GM18870 (cell line): Measurements from ENCODE around the gene GALNT17.

Experiments used
- ATAC-seq: cut with Tn5 transposase; IDR thresholded peaks from one replicate; pipeline ENCODE4 v1.9.1; 2021; ENCODE audit warnings: moderate library complexity; ENCODE audit not compliant: unreplicated experiment

The GALNT17 gene

DNA sequence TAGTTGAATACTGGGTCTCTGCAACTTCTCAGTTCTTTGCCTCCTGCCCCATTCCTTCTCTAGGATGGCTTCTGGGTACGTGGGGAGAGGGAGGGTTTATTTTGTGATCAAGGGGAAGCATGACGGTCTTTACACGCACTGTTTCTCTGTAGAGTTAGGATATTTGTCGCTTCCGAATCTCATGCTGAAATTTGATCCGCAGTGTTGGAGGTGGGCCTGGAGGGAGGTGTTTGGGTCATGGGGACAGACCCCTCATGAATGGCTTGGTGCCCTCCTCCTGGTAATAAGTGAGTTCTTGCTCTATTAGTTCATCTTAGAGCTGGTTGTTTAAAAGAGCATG lies 311.2 kb downstream of the GALNT17 start:
- no peak for ATAC-seq

- ATAC-seq = no peak
Measured at GRCh38 chr7:71444130-71444529, 312.2 kb downstream of the GALNT17 start.

- no peak for ATAC-seq
Measured at GRCh38 chr7:71453630-71454029, 321.7 kb downstream of the GALNT17 start.

- no peak for ATAC-seq
Measured at GRCh38 chr7:71454981-71455380, 323.0 kb downstream of the GALNT17 start.

GRCh38 chr7:71457021-71457420 lies 325.1 kb downstream of the GALNT17 start:
- ATAC-seq = no peak

DNA sequence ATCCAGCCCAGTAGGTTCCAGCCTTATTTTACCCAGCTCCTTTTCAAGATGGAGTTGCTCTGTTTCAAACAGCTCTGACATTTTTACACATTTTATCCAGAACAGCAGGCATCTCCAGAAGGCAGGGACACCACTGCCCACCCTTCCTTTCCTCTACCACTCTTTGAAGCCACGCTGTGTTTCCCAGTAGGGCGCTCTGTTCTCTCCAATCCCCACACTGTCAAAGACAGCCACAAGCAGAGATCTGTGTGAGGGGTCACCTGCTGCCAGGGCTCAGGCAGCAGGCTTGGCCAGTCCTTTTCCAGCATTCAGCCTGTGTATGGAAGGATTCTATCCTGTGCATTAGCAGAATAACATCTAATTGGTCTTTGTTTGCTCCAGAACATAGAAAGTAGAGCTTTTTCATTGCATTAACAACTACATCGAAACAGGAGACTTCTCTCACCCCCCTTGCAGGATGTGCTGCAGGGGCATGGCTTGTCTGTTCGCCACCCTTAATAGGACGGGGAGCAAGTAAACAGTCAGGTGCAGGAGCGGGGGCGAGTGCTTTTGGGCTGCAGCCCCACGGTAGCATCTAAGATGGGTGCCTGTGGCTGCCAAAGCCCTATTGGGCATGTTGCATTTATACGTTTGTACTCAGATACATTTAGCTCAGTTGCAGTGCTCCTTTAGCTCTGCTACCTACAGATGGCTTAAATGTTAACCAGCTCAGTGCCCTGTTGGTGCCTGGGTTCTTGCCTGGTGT lies 326.1 kb downstream of the GALNT17 start:
- ATAC-seq = no peak

DNA sequence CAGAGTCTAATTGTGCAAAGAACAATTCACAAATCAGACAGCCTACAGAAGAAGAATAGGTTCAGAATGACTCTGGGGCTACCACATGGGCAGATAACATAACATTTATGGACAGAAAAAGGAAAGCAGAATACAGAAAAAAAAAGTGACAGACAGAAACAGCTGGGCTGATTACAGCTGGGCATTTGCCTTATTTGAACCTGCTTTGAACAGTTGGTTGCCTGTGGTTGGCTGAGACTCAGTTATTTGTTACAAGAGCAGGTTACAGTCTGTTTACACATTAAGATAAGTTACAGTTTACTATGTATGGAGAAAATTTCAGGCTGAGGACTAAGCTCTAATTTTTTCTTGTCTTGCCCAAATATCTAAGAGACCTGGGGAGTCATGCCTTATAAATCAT lies 327.2 kb downstream of the GALNT17 start:
- no peak for ATAC-seq

GRCh38 chr7:71461572-71461971 lies 329.6 kb downstream of the GALNT17 start:
- ATAC-seq = no peak

DNA sequence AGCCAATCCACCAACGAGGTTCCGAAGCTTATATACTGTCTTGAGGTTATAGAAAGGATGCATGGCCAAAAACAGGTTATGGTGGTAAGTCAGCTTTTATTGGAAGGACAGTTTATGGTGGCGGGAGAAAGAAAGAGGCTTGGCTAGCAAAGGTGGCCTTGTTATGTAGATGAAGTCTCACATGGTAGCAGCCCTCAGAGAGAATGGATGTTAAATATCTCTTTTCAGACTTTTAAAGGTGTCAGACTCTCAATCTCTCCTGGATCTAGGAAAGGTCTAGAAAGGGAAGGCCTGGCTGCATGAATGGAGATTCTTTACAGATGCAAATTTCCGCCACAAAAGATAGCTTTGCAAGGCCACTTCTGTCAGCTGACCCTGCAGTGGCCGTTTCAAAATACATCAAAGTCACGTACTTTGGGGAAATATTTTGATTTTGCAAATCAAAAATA lies 333.8 kb downstream of the GALNT17 start:
- no peak for ATAC-seq

GRCh38 chr7:71466448-71467145 lies 334.7 kb downstream of the GALNT17 start:
- no peak for ATAC-seq

- ATAC-seq = no peak
Measured at GRCh38 chr7:71470326-71470725, 338.4 kb downstream of the GALNT17 start.

DNA sequence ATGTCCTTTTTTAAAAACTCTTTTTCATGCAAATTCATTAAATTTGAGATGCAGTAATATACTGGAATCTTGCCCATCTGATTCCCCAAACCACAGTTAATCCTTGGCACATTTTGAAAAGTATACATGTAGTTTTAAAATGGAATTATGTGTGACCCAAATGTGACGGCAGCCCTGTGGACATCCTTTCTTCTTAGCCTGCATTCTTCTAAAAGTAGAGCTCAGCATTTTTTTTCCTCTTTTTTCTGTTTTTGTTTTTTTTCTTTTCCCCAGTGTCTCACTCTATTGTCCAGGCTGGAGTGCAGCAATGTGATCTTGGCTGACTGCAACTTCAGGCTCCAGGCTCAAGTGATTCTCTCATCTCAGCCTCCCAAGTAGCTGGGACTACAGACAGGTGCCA lies 338.9 kb downstream of the GALNT17 start:
- no peak for ATAC-seq

DNA sequence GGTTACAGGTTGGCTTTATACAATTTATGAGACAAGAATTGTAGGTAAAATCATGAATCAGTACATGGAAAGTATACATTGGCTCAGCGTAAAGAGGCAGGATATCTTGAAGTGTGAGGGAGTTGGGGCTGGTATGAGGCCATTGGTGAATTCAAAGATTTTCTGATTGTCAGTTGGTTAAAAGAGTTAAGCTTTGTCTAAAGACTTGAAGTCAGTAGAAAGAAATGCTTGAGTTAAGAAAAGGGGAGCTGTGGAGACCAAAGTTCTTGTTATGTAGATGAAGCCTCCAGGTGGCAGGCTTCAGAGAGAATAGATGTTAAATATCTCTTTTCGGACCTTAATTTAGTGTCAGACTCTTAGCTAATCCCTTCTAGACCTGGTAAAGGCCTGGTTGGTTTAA lies 341.0 kb downstream of the GALNT17 start:
- ATAC-seq = no peak

GRCh38 chr7:71473366-71473967 lies 341.5 kb downstream of the GALNT17 start:
- ATAC-seq = no peak

GRCh38 chr7:71477441-71477840 lies 345.5 kb downstream of the GALNT17 start:
- no peak for ATAC-seq

DNA sequence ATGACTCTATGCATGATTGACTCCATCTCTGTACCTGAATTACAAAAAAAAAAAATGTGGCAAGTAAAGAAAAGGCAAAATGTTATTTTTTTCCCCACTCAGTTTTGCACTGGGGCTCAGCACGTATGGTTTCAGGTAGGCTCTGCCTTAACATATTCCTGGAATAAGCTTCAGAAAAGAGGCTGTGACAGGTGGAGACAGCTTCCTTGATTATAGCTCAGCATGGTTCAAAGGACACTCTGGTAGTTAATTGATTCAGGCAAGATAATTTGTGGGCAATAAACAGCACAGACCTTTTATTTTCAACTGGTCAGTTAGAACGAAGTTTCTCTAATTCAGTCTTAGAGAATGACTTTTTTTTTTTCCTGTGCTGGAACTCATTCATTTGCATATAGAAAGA lies 347.3 kb downstream of the GALNT17 start:
- no peak for ATAC-seq

- ATAC-seq = no peak
Measured at GRCh38 chr7:71480791-71481190, 348.8 kb downstream of the GALNT17 start.

GRCh38 chr7:71482284-71482683 lies 350.3 kb downstream of the GALNT17 start:
- ATAC-seq = no peak

GRCh38 chr7:71484380-71484779 lies 352.4 kb downstream of the GALNT17 start:
- no peak for ATAC-seq

DNA sequence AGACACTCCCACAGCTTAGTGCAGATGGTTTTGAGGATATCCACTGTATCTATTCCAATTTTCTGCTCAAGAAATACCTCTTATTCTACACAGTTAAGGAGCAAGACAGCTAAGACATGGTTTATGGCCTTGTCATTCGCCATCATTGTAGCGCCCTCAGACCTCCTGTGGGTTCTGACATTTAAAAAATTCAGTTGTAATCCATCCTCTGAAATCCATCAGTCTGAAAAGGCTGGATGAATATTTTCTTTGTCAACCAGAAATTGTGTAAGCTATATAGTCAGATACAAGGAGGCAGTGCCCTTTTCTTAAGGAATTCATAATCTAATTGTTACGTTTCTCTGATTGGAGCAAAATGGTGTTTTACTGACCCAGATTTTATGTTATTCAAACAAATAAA lies 353.6 kb downstream of the GALNT17 start:
- no peak for ATAC-seq

DNA sequence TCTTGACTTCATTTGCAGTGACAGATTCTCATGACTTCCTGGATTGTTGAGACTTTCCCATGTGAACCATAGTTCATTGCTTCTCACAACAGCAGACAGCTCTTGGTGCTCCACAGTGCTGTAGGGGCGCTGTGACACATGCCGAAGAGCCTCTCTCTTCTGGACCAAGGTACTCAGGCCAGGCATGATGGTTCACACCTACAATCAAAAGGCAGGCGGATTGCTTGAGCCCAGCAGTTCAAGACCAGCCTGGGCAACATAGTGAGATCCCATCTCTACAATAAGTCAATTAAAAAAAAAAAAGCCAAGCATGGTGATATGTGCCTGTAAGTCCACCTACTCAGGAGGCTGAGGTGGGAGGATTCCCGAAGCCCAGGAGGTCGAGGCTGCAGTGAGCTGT lies 354.5 kb downstream of the GALNT17 start:
- ATAC-seq = no peak
